ENCODE data around the gene ST3GAL3.

GRCh38 chr1:43969746-43970466 is 262.6 kb downstream of the ST3GAL3 start, which contains the start of gene DPH2:
- TF ChIP-seq EZH2 (IDR thresholded peaks at IDR 0.05; ENCODE audit: low read depth, unreplicated experiment) (no peak), POLR2AphosphoS5 (IDR thresholded peaks at IDR 0.05; ENCODE audit: low read depth) (peak; percentile 51; the same call in 1 of the 2 replicates)
- TF ChIP-seq, protein P1, sequence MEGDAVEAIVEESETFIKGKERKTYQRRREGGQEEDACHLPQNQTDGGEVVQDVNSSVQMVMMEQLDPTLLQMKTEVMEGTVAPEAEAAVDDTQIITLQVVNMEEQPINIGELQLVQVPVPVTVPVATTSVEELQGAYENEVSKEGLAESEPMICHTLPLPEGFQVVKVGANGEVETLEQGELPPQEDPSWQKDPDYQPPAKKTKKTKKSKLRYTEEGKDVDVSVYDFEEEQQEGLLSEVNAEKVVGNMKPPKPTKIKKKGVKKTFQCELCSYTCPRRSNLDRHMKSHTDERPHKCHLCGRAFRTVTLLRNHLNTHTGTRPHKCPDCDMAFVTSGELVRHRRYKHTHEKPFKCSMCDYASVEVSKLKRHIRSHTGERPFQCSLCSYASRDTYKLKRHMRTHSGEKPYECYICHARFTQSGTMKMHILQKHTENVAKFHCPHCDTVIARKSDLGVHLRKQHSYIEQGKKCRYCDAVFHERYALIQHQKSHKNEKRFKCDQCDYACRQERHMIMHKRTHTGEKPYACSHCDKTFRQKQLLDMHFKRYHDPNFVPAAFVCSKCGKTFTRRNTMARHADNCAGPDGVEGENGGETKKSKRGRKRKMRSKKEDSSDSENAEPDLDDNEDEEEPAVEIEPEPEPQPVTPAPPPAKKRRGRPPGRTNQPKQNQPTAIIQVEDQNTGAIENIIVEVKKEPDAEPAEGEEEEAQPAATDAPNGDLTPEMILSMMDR (conservative IDR thresholded peaks at IDR 0.05; ENCODE audit: low read depth in 2 of 2), result 0 out of 4 replicates have a peak, but pooled peaks of 1 of the 2 experiments have one; percentile 10

All from GM23338 (cell line).